Prostate gland (tissue), 2 donors: ENCODE measurements around the gene CNTRL. TPM values are rescaled to one million over a fixed set of nuclear protein-coding genes. Genes with fewer than 3 reads are reported as not detected.

Experiments used
- DNase-seq: peaks from one replicate; pipeline ENCODE4 v3.0.0-alpha.2; 2019; ENCODE audit warnings: low spot score
- H3K27ac ChIP-seq, 2 donors: fragments of 200-600 bp; sonication (generic); 2 replicates each; pipeline ENCODE4 v1.5.1; 2017 to 2019
- H3K27me3 ChIP-seq: fragments of 200-600 bp; sonication (generic); replicated peaks from 2 replicates; pipeline ENCODE4 v1.5.1; 2019; ENCODE audit not compliant: insufficient read depth
- H3K36me3 ChIP-seq, 2 donors: fragments of 200-600 bp; sonication (generic); 1 replicate in 1 of 2; 2 replicates in 1 of 2; pipeline versions ENCODE4 v1.5.1 to v1.8.1; 2017 to 2019
- H3K4me1 ChIP-seq: fragments of 200-600 bp; sonication (generic); replicated peaks from 2 replicates; pipeline ENCODE4 v1.5.1; 2019
- H3K4me3 ChIP-seq, 2 donors: fragments of 200-600 bp; sonication (generic); 2 replicates each; pipeline ENCODE4 v1.5.1; 2017 to 2019
- H3K9me3 ChIP-seq: fragments of 200-600 bp; sonication (generic); 2 replicates; pipeline ENCODE4 v1.5.1; 2017
- POLR2A ChIP-seq: fragments of 450-650 bp; IDR thresholded peaks from one replicate; pipeline ENCODE4 v1.6.1; 2016; ENCODE audit warnings: antibody characterized with exemption, mild to moderate bottlenecking
- POLR2AphosphoS5 ChIP-seq: sonication (generic); formaldehyde crosslinking; IDR thresholded peaks from one replicate; pipeline ENCODE4 v1.6.1; 2017; ENCODE audit warnings: antibody characterized with exemption
- WGBS: methylation state at CpG from one replicate; pipeline ENCODE4 v1.1.5; 2018; 5-methylcytosine and 5-hydroxymethylcytosine counted together
- intact Hi-C: fragments of 100-400 bp; cut with DNase I; formaldehyde crosslinking; loops from one replicate; pipeline ENCODE4 v1.14.2; 2022
- total RNA-seq, 2 donors: library from RNA; depleted of rRNA; stranded (reverse); fragments of >200 nt; gene quantifications; one replicate each; pipeline ENCODE4 v1.1.0, GENCODE V29; 2016
- TF ChIP-seq, protein P1 (sequence below), 4 experiments: fragments of 200-600 bp in 2 of 4; fragments of 450-650 bp in 2 of 4; sonication (generic) in 2 of 4; IDR thresholded peaks; 1 replicate in 3 of 4; 2 replicates in 1 of 4; pipeline ENCODE4 v1.5.1; 2016 to 2019; ENCODE audit warnings: antibody characterized with exemption in 4 of 4, mild to moderate bottlenecking in 2 of 4, moderate library complexity in 2 of 4

CNTRL gene
- total RNA-seq, 2 donors from 2014 or later, result 10.3 to 21.9 TPM

DNA sequence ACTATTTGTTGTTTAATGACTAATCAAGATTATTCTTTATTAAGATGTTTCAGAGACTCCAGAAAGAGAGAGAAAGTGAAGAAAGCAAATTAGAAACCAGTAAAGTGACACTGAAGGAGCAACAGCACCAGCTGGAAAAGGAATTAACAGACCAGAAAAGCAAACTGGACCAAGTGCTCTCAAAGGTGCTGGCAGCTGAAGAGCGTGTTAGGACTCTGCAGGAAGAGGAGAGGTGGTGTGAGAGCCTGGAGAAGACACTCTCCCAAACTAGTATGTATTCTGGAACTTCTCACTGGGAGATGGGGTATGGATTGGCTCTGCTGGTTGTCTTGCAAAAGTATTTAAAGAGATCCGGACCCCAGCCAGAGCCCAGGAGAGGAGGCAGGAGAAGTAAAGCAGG lies 93.3 kb downstream of the CNTRL start:
- 81% methylated on average over 2 of the region's 2 CpGs for WGBS
- intact Hi-C loops, result no loop called here
- Histone ChIP-seq H3K36me3 (no peaks in the 10 kb centered on the region), H3K27me3 (no peaks in the 10 kb centered on the region), H3K27ac (no peak overlapping the region), H3K4me1 (no peaks in the 10 kb centered on the region), H3K4me3 (no peak overlapping the region), H3K9me3 (no peaks in the 10 kb centered on the region)
- DNase-seq, result no peak
- TF ChIP-seq POLR2A (no peak), POLR2AphosphoS5 (no peak)
- TF ChIP-seq, protein P1, sequence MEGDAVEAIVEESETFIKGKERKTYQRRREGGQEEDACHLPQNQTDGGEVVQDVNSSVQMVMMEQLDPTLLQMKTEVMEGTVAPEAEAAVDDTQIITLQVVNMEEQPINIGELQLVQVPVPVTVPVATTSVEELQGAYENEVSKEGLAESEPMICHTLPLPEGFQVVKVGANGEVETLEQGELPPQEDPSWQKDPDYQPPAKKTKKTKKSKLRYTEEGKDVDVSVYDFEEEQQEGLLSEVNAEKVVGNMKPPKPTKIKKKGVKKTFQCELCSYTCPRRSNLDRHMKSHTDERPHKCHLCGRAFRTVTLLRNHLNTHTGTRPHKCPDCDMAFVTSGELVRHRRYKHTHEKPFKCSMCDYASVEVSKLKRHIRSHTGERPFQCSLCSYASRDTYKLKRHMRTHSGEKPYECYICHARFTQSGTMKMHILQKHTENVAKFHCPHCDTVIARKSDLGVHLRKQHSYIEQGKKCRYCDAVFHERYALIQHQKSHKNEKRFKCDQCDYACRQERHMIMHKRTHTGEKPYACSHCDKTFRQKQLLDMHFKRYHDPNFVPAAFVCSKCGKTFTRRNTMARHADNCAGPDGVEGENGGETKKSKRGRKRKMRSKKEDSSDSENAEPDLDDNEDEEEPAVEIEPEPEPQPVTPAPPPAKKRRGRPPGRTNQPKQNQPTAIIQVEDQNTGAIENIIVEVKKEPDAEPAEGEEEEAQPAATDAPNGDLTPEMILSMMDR (IDR thresholded peaks at IDR 0.05), result no peak

DNA sequence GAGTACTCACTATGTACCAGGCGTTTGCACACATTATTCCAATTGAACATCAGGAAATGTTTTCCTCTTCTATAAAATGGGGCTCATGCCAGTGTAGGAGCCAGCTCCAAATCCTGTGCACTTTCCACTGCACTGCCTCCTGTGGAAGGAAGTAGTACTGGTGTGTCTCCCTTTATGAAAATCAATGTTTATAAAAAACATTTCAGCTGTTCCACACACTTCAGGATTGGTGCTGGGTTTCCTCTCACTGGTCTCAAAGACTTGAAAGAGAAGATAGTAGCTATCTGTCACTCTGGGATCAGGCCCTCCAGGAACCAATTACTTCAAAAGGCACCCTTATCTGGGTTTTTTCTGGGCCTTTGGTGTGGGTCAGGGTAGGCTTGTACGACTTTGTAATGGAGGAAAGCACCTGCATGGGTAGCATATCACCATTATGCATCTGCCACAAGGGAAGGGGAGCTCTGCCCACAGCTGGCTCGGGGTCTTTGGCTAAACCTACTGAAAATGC lies 94.4 kb downstream of the CNTRL start:
- DNase-seq, result no peak
- no peaks in the 10 kb centered on the region for H3K9me3 ChIP-seq
- no peaks in the 10 kb centered on the region for H3K36me3 ChIP-seq
- intact Hi-C loops, result no loop called here
- H3K27me3 ChIP-seq, result no peaks in the 10 kb centered on the region
- TF ChIP-seq POLR2A (no peak), POLR2AphosphoS5 (no peak)
- TF ChIP-seq, protein P1 (IDR thresholded peaks at IDR 0.05), result peak in 2 of 4 experiments; percentile 5 to 25
- WGBS, result 75% methylated on average over 3 of the region's 3 CpGs
- no peaks in the 10 kb centered on the region for H3K4me1 ChIP-seq
- H3K4me3 ChIP-seq, result no peak overlapping the region
- no peak overlapping the region for H3K27ac ChIP-seq

DNA sequence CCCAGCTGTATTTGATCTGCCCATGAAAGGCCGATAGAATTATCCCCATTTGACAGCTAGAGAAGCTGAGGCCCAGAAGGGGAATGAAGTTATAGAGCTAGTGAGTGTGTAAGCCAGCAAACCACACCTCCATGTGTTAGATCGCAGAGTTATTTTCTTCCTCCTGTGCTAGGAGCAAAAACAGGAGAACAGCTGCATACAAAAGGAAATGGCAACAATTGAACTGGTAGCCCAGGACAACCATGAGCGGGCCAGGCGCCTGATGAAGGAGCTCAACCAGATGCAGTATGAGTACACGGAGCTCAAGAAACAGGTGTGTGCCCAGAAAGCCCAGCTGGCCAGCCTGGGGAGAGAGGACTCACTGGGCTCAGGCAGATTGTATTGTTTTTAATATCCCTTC lies 96.5 kb downstream of the CNTRL start:
- H3K27me3 ChIP-seq, result no peaks in the 10 kb centered on the region
- 94% methylated on average over 5 of the region's 5 CpGs for WGBS
- H3K4me3 ChIP-seq, result no peak overlapping the region
- TF ChIP-seq, protein P1 (IDR thresholded peaks at IDR 0.05), result no peak
- TF ChIP-seq POLR2AphosphoS5 (no peak), POLR2A (no peak)
- no peaks in the 10 kb centered on the region for H3K9me3 ChIP-seq
- no peak overlapping the region for H3K27ac ChIP-seq
- intact Hi-C loops, result no loop called here
- no peaks in the 10 kb centered on the region for H3K4me1 ChIP-seq
- no peaks in the 10 kb centered on the region for H3K36me3 ChIP-seq
- DNase-seq, result no peak

DNA sequence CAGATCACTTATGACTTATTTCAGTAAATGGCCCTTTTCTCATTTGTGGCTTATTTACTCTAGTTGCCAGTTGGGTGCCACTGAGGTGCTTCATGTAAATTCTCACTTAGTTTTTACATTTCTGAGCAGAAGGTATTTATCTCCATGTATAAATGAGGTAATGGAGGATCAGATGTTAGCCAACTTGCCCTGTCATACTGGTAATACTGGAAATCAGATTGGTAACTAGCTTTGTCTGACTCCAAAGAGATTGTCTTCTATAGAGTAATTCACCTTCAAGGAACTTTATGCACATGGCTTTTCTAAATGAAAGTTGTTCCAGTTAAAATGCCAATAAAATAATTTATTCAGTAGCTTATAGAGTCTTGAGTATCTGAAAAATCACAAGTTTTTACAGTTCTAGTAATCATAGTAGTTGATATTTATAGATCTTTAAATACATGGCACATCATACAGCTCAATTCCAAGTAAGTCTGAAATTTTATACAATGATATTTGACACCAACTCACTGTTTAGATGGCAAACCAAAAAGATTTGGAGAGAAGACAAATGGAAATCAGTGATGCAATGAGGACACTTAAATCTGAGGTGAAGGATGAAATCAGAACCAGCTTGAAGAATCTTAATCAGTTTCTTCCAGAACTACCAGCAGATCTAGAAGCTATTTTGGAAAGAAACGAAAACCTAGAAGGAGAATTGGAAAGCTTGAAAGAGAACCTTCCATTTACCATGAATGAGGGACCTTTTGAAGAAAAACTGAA lies 98.2 kb downstream of the CNTRL start:
- no peaks in the 10 kb centered on the region for H3K36me3 ChIP-seq
- H3K27ac ChIP-seq, result no peak overlapping the region
- no peak for TF ChIP-seq POLR2A
- no peak for TF ChIP-seq POLR2AphosphoS5
- TF ChIP-seq, protein P1 (IDR thresholded peaks at IDR 0.05), result no peak
- intact Hi-C loops, result no loop called here
- WGBS, result 94% methylated on average over 1 of the region's 1 CpG
- H3K27me3 ChIP-seq, result no peaks in the 10 kb centered on the region
- no peaks in the 10 kb centered on the region for H3K4me1 ChIP-seq
- no peaks in the 10 kb centered on the region for H3K9me3 ChIP-seq
- DNase-seq, result no peak
- H3K4me3 ChIP-seq, result no peak overlapping the region

DNA sequence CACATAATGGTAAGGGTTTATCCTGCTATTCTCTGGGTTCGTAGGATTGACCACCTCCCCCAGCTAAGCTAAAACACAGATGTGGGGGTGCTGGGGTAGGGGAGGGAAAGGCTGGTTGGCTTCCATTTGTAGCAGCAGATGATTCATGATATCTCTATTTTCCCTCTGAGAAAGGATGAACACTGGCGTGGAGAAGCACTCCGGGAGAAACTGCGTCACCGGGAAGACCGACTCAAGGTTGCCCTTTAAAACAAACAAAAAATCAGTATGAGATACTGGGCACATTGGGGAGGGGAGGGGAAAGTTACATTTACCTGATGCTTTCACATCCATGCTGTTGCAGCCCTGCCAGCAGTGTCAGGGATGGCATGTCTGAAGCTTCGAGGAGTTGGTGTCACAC lies 98.7 kb downstream of the CNTRL start:
- no peak overlapping the region for H3K4me3 ChIP-seq
- no peak for TF ChIP-seq POLR2A
- no peak for TF ChIP-seq POLR2AphosphoS5
- H3K27me3 ChIP-seq, result no peaks in the 10 kb centered on the region
- WGBS, result 95% methylated on average over 7 of the region's 7 CpGs
- DNase-seq, result no peak
- H3K36me3 ChIP-seq, result no peaks in the 10 kb centered on the region
- H3K27ac ChIP-seq, result no peak overlapping the region
- no peaks in the 10 kb centered on the region for H3K9me3 ChIP-seq
- no peaks in the 10 kb centered on the region for H3K4me1 ChIP-seq
- intact Hi-C loops, result no loop called here
